HEK293 (cell line): ENCODE data around the gene PPP6R3.

Experiments
- CTCF ChIP-seq: fragments of 450-650 bp; formaldehyde crosslinking; IDR thresholded peaks from 2 replicates; pipeline ENCODE4 v1.5.1; 2016; ENCODE audit warnings: missing biosample characterization, missing genetic modification characterization
- KLF1 ChIP-seq: fragments of 450-650 bp; formaldehyde crosslinking; IDR thresholded peaks from 2 replicates; pipeline ENCODE4 v1.5.1; 2016; ENCODE audit warnings: missing biosample characterization, missing genetic modification characterization
- REPIN1 ChIP-seq: fragments of 450-650 bp; formaldehyde crosslinking; IDR thresholded peaks from 2 replicates; pipeline ENCODE4 v1.5.1; 2017; ENCODE audit warnings: missing biosample characterization, missing genetic modification characterization, low read depth
- SP7 ChIP-seq: fragments of 450-650 bp; formaldehyde crosslinking; IDR thresholded peaks from 2 replicates; pipeline ENCODE4 v1.5.1; 2016; ENCODE audit warnings: missing biosample characterization, missing genetic modification characterization
- ZBTB7A ChIP-seq: fragments of 450-650 bp; formaldehyde crosslinking; IDR thresholded peaks from 2 replicates; pipeline ENCODE4 v1.5.1; 2016; ENCODE audit warnings: low read depth, missing biosample characterization, missing genetic modification characterization
- ZNF596 ChIP-seq: fragments of 450-650 bp; IDR thresholded peaks from 2 replicates; pipeline ENCODE4 v1.5.0; 2018; ENCODE audit warnings: missing biosample characterization, mild to moderate bottlenecking, missing genetic modification characterization, moderate library complexity
- ZNF645 ChIP-seq: fragments of 450-650 bp; formaldehyde crosslinking; IDR thresholded peaks from 2 replicates; pipeline ENCODE4; 2016; ENCODE audit warnings: missing biosample characterization, missing genetic modification characterization
- ZNF776 ChIP-seq: fragments of 450-650 bp; formaldehyde crosslinking; IDR thresholded peaks from 2 replicates; pipeline ENCODE4 v1.5.0; 2017; ENCODE audit warnings: missing biosample characterization, missing genetic modification characterization, borderline replicate concordance
- ZSCAN30 ChIP-seq: fragments of 450-650 bp; IDR thresholded peaks from 2 replicates; pipeline ENCODE4 v1.5.1; 2018; ENCODE audit warnings: missing biosample characterization, mild to moderate bottlenecking, missing genetic modification characterization, moderate library complexity
- TF ChIP-seq, protein P1 (sequence below): fragments of 450-650 bp; formaldehyde crosslinking; IDR thresholded peaks from 2 replicates; pipeline ENCODE4 v1.5.1; 2016; ENCODE audit warnings: missing biosample characterization, missing genetic modification characterization, low read depth

DNA sequence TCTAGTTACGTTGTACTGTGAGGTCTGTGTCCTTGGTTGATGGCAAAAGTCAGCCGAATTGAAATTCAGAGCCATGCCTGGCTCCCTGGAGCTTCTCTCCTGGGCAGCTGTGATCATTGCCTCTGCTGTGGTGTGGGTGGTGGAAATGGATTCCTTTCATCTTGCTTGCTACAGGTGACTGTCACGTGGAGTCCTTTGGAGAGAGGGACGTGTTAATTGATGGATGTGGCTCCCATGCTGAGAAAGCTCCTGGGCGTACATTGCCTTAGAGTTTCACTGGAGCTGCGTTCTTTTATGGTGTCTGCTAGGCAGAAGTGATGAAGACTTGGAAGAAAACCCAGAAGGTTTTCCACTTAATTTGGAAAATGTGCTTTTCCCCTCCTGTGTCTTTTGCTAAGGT lies 41.9 kb upstream of the PPP6R3 start:
- TF ChIP-seq ZNF596 (tag by site-specific recombination) (no peak), SP7 (tag by site-specific recombination) (no peak), ZSCAN30 (tag by site-specific recombination) (no peak), REPIN1 (tag by site-specific recombination) (no peak), ZNF645 (no peak), CTCF (tag by site-specific recombination) (no peak), KLF1 (tag by site-specific recombination) (no peak), ZBTB7A (tag by site-specific recombination) (no peak), ZNF776 (tag by site-specific recombination) (no peak)
- TF ChIP-seq, protein P1, sequence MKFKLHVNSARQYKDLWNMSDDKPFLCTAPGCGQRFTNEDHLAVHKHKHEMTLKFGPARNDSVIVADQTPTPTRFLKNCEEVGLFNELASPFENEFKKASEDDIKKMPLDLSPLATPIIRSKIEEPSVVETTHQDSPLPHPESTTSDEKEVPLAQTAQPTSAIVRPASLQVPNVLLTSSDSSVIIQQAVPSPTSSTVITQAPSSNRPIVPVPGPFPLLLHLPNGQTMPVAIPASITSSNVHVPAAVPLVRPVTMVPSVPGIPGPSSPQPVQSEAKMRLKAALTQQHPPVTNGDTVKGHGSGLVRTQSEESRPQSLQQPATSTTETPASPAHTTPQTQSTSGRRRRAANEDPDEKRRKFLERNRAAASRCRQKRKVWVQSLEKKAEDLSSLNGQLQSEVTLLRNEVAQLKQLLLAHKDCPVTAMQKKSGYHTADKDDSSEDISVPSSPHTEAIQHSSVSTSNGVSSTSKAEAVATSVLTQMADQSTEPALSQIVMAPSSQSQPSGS (tag by site-specific recombination), result no peak
